Common myeloid progenitor, CD34-positive (primary cell): ENCODE data around the gene STH.

ENCODE experiments used
- CTCF ChIA-PET: fragments of 350-600 bp; sonication (Branson Sonifier 250); formaldehyde crosslinking; loops from one replicate; lab custom pipeline; 2021; ENCODE audit warnings: antibody characterized with exemption; lab: Charles Lee
- POLR2A ChIA-PET: fragments of 350-600 bp; sonication (Branson Sonifier 250); formaldehyde crosslinking; loops from one replicate; lab custom pipeline; 2021; ENCODE audit warnings: antibody characterized with exemption; lab: Charles Lee
- DNase-seq, 3 donors: peaks; one replicate each; pipeline versions ENCODE4 v3.0.0 to v3.0.0-alpha.2; 2013
- H3K27ac ChIP-seq, 2 experiments: 1 replicate in 1 of 2; 2 replicates in 1 of 2; pipeline ENCODE4 v1.7.0; 2013; ENCODE audit warnings: inconsistent platforms in 2 of 2, low read length in 2 of 2, mild to moderate bottlenecking in 2 of 2, low read depth in 1 of 2, moderate library complexity in 1 of 2; ENCODE audit not compliant: severe bottlenecking in 2 of 2, insufficient read depth in 1 of 2, poor library complexity in 1 of 2
- H3K27me3 ChIP-seq, 5 experiments: replicated peaks in 2 of 5; 1 replicate in 3 of 5; 2 replicates in 2 of 5; pipeline versions ENCODE4 v1.6.1 to v1.7.0; 2013; ENCODE audit warnings: low read length in 4 of 5, mild to moderate bottlenecking in 2 of 5, moderate library complexity in 2 of 5, inconsistent platforms in 1 of 5; ENCODE audit not compliant: insufficient read depth in 5 of 5, control insufficient read depth in 4 of 5
- H3K36me3 ChIP-seq, 4 experiments: 1 replicate in 2 of 4; 2 replicates in 2 of 4; pipeline versions ENCODE4 v1.6.1 to v1.7.0; 2013; ENCODE audit warnings: low read length in 3 of 4, control low read depth in 1 of 4, mild to moderate bottlenecking in 1 of 4; ENCODE audit not compliant: control insufficient read depth in 4 of 4, insufficient read depth in 4 of 4
- H3K4me1 ChIP-seq, 4 experiments: 1 replicate in 3 of 4; 2 replicates in 1 of 4; pipeline versions ENCODE4 v1.6.1 to v1.7.1; 2013; ENCODE audit warnings: low read length in 3 of 4, mild to moderate bottlenecking in 3 of 4, control low read depth in 1 of 4, inconsistent platforms in 1 of 4, moderate library complexity in 1 of 4; ENCODE audit not compliant: control insufficient read depth in 4 of 4, insufficient read depth in 4 of 4; ENCODE audit errors: control extremely low read depth in 1 of 4
- H3K4me3 ChIP-seq, 7 experiments: 1 replicate in 4 of 7; 2 replicates in 3 of 7; pipeline versions ENCODE4 v1.5.1 to v1.7.0; 2013; ENCODE audit warnings: mild to moderate bottlenecking in 7 of 7, low read length in 6 of 7, moderate library complexity in 6 of 7, inconsistent platforms in 2 of 7, low read depth in 2 of 7, control low read depth in 1 of 7; ENCODE audit not compliant: insufficient read depth in 4 of 7, control insufficient read depth in 1 of 7; ENCODE audit errors: extremely low read depth in 1 of 7
- H3K9me3 ChIP-seq, 5 experiments: 1 replicate in 4 of 5; 2 replicates in 1 of 5; pipeline versions ENCODE4 v1.6.1 to v1.7.1; 2013; ENCODE audit warnings: low read length in 4 of 5, mild to moderate bottlenecking in 2 of 5, inconsistent platforms in 1 of 5, low read depth in 1 of 5, moderate library complexity in 1 of 5; ENCODE audit not compliant: control insufficient read depth in 4 of 5, insufficient read depth in 2 of 5; ENCODE audit errors: control extremely low read depth in 1 of 5
- WGBS: methylation state at CpG from one replicate; pipeline ENCODE4 v1.1.5; 2013; ENCODE audit not compliant: insufficient coverage; 5-methylcytosine and 5-hydroxymethylcytosine counted together

The STH gene

DNA sequence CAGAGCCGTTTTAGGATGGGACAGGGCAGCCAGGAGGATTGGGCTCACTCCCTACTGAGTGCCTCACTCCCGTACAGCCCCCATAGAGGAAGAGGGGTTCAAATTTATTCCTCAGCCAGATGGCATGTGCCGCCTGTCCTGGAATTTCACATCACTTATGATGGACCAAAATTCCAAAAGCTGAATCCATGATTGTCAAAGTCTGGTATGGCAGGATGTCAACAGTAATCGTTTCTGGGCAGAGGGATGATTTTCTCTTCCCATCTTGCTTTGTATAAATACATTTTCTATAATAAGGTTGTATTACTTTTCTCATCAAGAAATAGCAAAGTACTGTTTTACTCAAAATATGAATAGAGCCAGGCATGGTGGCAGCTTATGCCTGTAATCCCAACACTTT is 38.7 kb upstream of the STH start:
- POLR2A ChIA-PET: no interaction called here
- 90% methylated on average over 2 of the region's 4 CpGs for WGBS

DNA sequence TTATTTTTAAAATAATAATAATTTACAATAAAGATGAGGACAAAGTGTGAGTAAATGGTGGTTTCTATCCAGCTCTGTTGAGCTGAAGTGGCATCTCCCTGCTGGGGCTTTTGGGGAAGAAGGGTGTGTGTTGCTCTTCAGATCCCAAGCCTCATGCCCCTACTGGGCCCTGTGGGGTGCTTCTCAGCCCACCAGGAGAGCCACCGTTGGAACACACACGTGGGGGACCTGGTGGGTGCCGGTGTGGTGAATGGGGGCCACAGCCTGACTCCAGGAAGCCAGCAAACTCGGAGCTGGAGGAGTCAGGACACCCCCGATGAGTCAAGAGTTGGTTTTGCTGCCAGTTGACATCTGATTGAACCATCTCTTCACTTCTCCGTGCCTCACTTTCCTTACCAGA is 37.8 kb upstream of the STH start:
- H3K9me3 ChIP-seq: no peaks in the 10 kb centered on the region
- POLR2A ChIA-PET: no interaction called here
- H3K27me3 ChIP-seq: peaks cover 0 to 2% (median 0%) of the 10 kb centered on the region in 5 experiments
- 100% methylated on average over 3 of the region's 6 CpGs for WGBS
- CTCF ChIA-PET: interaction anchor here (0.6 kb wide), 1 partner anchor 26 kb away, joined by 3 read pairs; no protein-coding TSS in a partner anchor
- no peak for DNase-seq
- H3K36me3 ChIP-seq: no peaks in the 10 kb centered on the region
- H3K27ac ChIP-seq: no peak overlapping the region
- no peak overlapping the region for H3K4me3 ChIP-seq
- H3K4me1 ChIP-seq: no peaks in the 10 kb centered on the region

More for the DNA sequence above, 38.7 kb upstream of the STH start:
- Histone ChIP-seq H3K36me3 (no peaks in the 10 kb centered on the region), H3K4me1 (no peaks in the 10 kb centered on the region), H3K4me3 (no peak overlapping the region), H3K9me3 (no peaks in the 10 kb centered on the region), H3K27ac (no peak overlapping the region), H3K27me3 (no peaks in the 10 kb centered on the region)
- no peak for DNase-seq
- CTCF ChIA-PET: no interaction called here

DNA sequence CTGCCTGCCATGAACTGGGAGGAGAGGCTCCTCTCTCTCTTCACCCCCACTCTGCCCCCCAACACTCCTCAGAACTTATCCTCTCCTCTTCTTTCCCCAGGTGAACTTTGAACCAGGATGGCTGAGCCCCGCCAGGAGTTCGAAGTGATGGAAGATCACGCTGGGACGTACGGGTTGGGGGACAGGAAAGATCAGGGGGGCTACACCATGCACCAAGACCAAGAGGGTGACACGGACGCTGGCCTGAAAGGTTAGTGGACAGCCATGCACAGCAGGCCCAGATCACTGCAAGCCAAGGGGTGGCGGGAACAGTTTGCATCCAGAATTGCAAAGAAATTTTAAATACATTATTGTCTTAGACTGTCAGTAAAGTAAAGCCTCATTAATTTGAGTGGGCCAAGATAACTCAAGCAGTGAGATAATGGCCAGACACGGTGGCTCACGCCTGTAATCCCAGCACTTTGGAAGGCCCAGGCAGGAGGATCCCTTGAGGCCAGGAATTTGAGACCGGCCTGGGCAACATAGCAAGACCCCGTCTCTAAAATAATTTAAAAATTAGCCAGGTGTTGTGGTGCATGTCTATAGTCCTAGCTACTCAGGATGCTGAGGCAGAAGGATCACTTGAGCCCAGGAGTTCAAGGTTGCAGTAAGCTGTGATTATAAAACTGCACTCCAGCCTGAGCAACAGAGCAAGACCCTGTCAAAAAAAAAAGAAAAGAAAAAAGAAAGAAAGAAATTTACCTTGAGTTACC is 36.7 kb upstream of the STH start:
- Histone ChIP-seq H3K27me3 (peaks cover 0 to 6% (median 3%) of the 10 kb centered on the region in 5 experiments), H3K9me3 (no peaks in the 10 kb centered on the region), H3K4me1 (no peaks in the 10 kb centered on the region), H3K36me3 (no peaks in the 10 kb centered on the region), H3K27ac (no peak overlapping the region), H3K4me3 (no peak overlapping the region)
- no peak for DNase-seq
- POLR2A ChIA-PET: no interaction called here
- WGBS: 100% methylated on average over 10 of the region's 12 CpGs
- CTCF ChIA-PET: interaction anchor here (0.6 to 0.7 kb wide), 2 partner anchors 11 to 79 kb away, joined by 3 to 4 read pairs; no protein-coding TSS in a partner anchor

- Histone ChIP-seq H3K27me3 (peaks cover 2 to 9% (median 3%) of the 10 kb centered on the region in 5 experiments), H3K36me3 (no peaks in the 10 kb centered on the region), H3K4me3 (no peak overlapping the region), H3K27ac (no peak overlapping the region), H3K9me3 (no peaks in the 10 kb centered on the region), H3K4me1 (no peaks in the 10 kb centered on the region)
- ChIA-PET CTCF (interaction anchor here (0.7 kb wide), 1 partner anchor 80 kb away, joined by 4 read pairs; no protein-coding TSS in a partner anchor), POLR2A (no interaction called here)
- no peak for DNase-seq
- WGBS: 83% methylated on average over 4 of the region's 5 CpGs
Observed at GRCh38 chr17:45963283-45963682, 35.8 kb upstream of the STH start.

DNA sequence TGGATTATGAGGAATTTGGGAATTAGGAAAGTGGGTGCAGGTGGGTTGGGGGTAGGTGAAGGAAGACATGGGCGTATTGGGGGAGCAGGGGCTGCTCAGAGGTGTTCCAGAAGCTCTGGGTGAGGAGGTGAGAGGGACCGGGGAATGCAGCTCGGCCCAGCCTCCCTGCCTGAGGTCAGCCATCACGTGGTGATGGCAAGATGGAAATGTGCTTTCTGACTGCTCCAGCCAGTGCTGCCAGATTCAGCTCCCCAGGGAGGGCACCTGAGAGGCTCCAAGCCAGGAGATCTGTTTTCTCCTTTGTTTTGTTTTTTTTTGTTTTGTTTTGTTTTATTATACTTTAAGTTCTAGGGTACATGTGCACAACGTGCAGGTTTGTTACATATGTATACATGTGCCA is 35.2 kb upstream of the STH start:
- CTCF ChIA-PET: interaction anchor here (0.6 kb wide), 1 partner anchor 26 kb away, joined by 4 read pairs; no protein-coding TSS in a partner anchor
- WGBS: 94% methylated on average over 4 of the region's 5 CpGs
- Histone ChIP-seq H3K4me1 (no peaks in the 10 kb centered on the region), H3K27me3 (peaks cover 2 to 9% (median 5%) of the 10 kb centered on the region in 5 experiments), H3K36me3 (no peaks in the 10 kb centered on the region), H3K4me3 (no peak overlapping the region), H3K27ac (no peak overlapping the region), H3K9me3 (no peaks in the 10 kb centered on the region)
- POLR2A ChIA-PET: no interaction called here
- no peak for DNase-seq

DNA sequence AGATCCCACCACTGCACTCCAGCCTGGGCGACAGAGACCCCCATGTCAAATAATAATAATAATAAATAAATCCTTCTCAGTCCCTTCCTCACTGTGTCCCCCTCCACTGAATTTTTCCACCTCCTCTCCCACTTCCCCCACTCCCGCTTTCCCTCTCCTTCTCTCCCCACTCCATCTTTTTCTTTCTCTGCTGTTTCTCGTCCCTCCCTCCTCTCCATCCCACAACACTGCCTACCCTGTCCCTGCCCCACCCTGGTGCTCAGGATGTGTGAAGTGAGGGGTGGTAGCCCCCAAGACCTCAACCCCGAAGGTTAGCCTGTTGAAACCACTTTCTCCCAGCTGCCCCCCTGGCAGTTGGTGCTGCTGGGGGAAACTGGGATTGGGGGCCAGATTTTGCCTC is 34.4 kb upstream of the STH start:
- Histone ChIP-seq H3K27ac (no peak overlapping the region), H3K36me3 (no peaks in the 10 kb centered on the region), H3K4me1 (no peaks in the 10 kb centered on the region), H3K4me3 (no peak overlapping the region), H3K27me3 (peaks cover 2 to 9% (median 5%) of the 10 kb centered on the region in 5 experiments), H3K9me3 (no peaks in the 10 kb centered on the region)
- DNase-seq: no peak
- 83% methylated on average over 1 of the region's 4 CpGs for WGBS
- POLR2A ChIA-PET: no interaction called here
- CTCF ChIA-PET: no interaction called here

DNA sequence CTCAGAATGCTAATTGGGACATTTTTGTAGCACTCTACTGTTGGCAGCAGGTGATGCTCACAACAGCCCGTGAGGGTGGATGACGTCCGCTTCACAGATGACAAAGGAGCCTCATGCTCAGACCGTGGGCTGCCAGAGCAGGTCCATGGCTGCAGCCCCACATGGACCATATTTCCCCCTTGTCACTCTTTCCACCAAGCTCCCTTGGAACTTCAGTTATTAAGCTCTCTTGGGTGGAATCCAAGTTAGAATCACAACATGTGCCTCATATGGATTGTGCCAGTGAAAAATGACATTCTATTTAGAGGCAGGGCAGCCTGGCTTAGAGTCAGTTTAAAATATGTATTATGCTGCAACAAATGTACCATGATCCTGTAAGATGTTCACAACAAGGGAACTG is 33.2 kb upstream of the STH start:
- no peak for DNase-seq
- H3K27me3 ChIP-seq: peaks cover 2 to 9% (median 5%) of the 10 kb centered on the region in 5 experiments
- no peak overlapping the region for H3K4me3 ChIP-seq
- H3K9me3 ChIP-seq: no peaks in the 10 kb centered on the region
- CTCF ChIA-PET: interaction anchor here (0.7 kb wide), 1 partner anchor 12 kb away, joined by 3 read pairs; no protein-coding TSS in a partner anchor
- no peaks in the 10 kb centered on the region for H3K36me3 ChIP-seq
- POLR2A ChIA-PET: no interaction called here
- no peak overlapping the region for H3K27ac ChIP-seq
- no peaks in the 10 kb centered on the region for H3K4me1 ChIP-seq
- 77% methylated on average over 4 of the region's 4 CpGs for WGBS
